NB4 (cell line): ENCODE results near the gene GRIFIN.

Experiments used
- POLR2A ChIP-seq: IDR thresholded peaks from 2 replicates; pipeline ENCODE4 v1.6.1; 2011; ENCODE audit warnings: mild to moderate bottlenecking; ENCODE audit not compliant: insufficient read length; ENCODE audit errors: extremely low read depth
- TF ChIP-seq, protein P1 (sequence below): IDR thresholded peaks from 2 replicates; pipeline ENCODE4 v1.6.1; 2011; ENCODE audit warnings: low read depth, low read length
- TF ChIP-seq, protein P2 (sequence below): IDR thresholded peaks from one replicate; pipeline ENCODE4 v1.5.1; 2012; ENCODE audit warnings: low read depth, low read length

DNA sequence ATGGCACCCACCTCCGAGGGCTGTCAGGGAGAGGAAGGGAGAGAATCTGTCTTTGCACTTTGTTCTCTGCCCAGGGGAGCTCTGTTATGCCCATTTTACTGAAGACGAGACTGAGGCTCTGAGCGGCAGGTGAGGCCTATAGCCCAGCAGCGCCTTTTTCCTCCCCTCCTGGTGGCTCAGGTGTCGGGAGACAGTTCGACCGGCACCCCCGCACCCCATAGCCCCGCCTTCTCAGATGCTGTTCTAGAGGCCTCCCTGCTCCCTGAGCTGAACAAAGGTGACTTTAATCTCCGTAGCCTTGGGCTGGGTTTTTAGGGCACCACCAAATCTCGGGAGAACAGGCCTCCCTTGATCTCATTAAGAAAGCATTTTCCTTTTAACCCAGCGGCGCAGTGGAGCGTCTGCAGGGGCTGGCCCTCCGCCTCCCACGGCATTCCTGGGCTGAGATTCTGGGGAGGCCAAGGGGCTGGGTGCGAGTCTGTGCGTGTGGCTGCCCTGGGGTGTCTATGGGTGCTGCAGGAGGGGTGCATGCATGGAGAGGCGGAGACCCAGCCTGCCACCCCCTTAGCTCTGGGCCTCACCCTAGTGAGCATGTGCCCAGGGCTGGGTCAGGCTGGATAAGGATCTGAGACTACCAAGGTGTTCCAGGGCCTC, 46.7 kb upstream of the GRIFIN start:
- TF ChIP-seq, protein P1, sequence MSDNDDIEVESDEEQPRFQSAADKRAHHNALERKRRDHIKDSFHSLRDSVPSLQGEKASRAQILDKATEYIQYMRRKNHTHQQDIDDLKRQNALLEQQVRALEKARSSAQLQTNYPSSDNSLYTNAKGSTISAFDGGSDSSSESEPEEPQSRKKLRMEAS, result no peak
- TF ChIP-seq, protein P2, sequence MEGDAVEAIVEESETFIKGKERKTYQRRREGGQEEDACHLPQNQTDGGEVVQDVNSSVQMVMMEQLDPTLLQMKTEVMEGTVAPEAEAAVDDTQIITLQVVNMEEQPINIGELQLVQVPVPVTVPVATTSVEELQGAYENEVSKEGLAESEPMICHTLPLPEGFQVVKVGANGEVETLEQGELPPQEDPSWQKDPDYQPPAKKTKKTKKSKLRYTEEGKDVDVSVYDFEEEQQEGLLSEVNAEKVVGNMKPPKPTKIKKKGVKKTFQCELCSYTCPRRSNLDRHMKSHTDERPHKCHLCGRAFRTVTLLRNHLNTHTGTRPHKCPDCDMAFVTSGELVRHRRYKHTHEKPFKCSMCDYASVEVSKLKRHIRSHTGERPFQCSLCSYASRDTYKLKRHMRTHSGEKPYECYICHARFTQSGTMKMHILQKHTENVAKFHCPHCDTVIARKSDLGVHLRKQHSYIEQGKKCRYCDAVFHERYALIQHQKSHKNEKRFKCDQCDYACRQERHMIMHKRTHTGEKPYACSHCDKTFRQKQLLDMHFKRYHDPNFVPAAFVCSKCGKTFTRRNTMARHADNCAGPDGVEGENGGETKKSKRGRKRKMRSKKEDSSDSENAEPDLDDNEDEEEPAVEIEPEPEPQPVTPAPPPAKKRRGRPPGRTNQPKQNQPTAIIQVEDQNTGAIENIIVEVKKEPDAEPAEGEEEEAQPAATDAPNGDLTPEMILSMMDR, result no peak
- TF ChIP-seq POLR2A, result no peak
